Stomach (tissue), 9 donors: ENCODE measurements around the gene ECM2. TPM values are rescaled to one million over a fixed set of nuclear protein-coding genes. Genes with fewer than 3 reads are reported as not detected.

Experiments used
- DNase-seq, 2 donors: peaks; one replicate each; pipeline versions ENCODE4 v3.0.0 to v3.0.0-alpha.2; 2013 to 2019
- H3K27ac ChIP-seq, 5 donors: fragments of 200-600 bp in 4 of 5; sonication (generic) in 4 of 5; one replicate each; pipeline ENCODE4 v1.5.1; 2013 to 2019; ENCODE audit warnings: mild to moderate bottlenecking in 1 of 5, moderate library complexity in 1 of 5
- H3K27me3 ChIP-seq, 3 donors: fragments of 200-600 bp; sonication (generic); one replicate each; pipeline ENCODE4 v1.5.1; 2017 to 2019; ENCODE audit warnings: mixed run types in 1 of 3
- H3K36me3 ChIP-seq, 4 donors: fragments of 200-600 bp; sonication (generic); 1 replicate in 3 of 4; 2 replicates in 1 of 4; pipeline ENCODE4 v1.5.1; 2016 to 2019
- H3K4me1 ChIP-seq, 4 donors: fragments of 200-600 bp; sonication (generic); one replicate each; pipeline ENCODE4 v1.5.1; 2016 to 2019
- H3K4me3 ChIP-seq, 4 donors: fragments of 200-600 bp; sonication (generic) in 3 of 4; one replicate each; pipeline ENCODE4 v1.5.1; 2016 to 2019; ENCODE audit warnings: mild to moderate bottlenecking in 1 of 4
- H3K9me3 ChIP-seq, 4 donors: fragments of 200-600 bp; sonication (generic); one replicate each; pipeline ENCODE4 v1.5.1; 2016 to 2019
- EP300 ChIP-seq: sonication (generic); formaldehyde crosslinking; IDR thresholded peaks from one replicate; pipeline ENCODE4 v1.6.1; 2017; ENCODE audit warnings: antibody characterized with exemption
- POLR2A ChIP-seq, 4 donors: fragments of 450-650 bp; IDR thresholded peaks; one replicate each; pipeline ENCODE4 v1.6.1; 2016; ENCODE audit warnings: antibody characterized with exemption in 4 of 4, control low read depth in 2 of 4, mild to moderate bottlenecking in 1 of 4, moderate library complexity in 1 of 4
- POLR2AphosphoS5 ChIP-seq, 3 donors: sonication (generic); formaldehyde crosslinking; IDR thresholded peaks; one replicate each; pipeline ENCODE4 v1.6.1; 2016; ENCODE audit warnings: antibody characterized with exemption in 3 of 3
- WGBS, 5 donors: extraction: QIAGEN DNeasy Blood & Tissue Kit in 3 of 5; methylation state at CpG; one replicate each; pipeline versions ENCODE4 v1.1.5 to v1.1.7; 2013 to 2018; 5-methylcytosine and 5-hydroxymethylcytosine counted together
- intact Hi-C: fragments of 100-400 bp; cut with DNase I; formaldehyde crosslinking; loops from one replicate; pipeline ENCODE4 v1.15.1; 2023; ENCODE audit warnings: low total_unique reads
- polyA plus RNA-seq, 3 donors: library from polyadenylated mRNA; stranded (reverse); fragments of 200-250 nt; gene quantifications; one replicate each; pipeline ENCODE4 v1.2.3, GENCODE V29; 2013
- total RNA-seq, 5 donors: library from RNA; depleted of rRNA; stranded (reverse); fragments of >200 nt; gene quantifications; one replicate each; pipeline versions ENCODE4 v1.1.0 to v1.2.3, GENCODE V29; 2014 to 2016
- TF ChIP-seq, protein P1 (sequence below), 7 experiments: fragments of 450-650 bp in 4 of 7; fragments of 200-600 bp in 3 of 7; sonication (generic) in 3 of 7; IDR thresholded peaks; one replicate each; pipeline ENCODE4 v1.5.1; 2016 to 2019; ENCODE audit warnings: antibody characterized with exemption in 7 of 7, control low read depth in 2 of 7, mild to moderate bottlenecking in 1 of 7
- donor health status: healthy with polysubstance abuse.
- donor health status: Bipolar disorder and iron deficiency.
- donor health status: healthy.

The ECM2 gene
- total and polyA plus RNA-seq, 8 donors: 0.14 to 22.6 (median 1.0) TPM; not detected in 2

DNA sequence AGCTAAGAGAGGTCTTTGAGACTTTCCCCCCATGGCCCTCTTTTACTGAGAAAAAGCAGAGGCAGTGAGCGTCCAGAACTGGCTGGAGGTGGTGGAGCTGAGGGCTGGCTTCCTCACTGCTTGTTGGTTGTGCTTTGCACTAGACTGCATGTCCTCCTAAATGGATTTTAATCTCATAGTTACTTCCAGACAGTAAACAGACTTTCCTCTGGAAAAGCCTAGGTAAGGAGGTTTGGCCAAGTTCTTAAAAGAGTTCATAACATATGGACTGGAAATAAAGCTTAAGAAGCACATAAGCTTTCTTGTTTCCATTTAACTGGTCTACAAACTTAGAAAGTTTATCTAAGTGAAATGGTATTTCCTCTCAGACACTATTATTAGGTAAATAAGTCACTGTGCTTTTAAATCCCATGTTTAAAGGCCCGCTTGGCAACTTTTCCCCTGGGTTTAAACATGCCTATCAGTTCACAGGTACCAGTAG lies 55.5 kb downstream of the ECM2 start:
- H3K27me3 ChIP-seq: no peaks in the 10 kb centered on the region
- peak overlapping the region in 1 of 4 donors; percentile 4 for H3K4me3 ChIP-seq
- 23 to 36% (median 23%) methylated on average over 2 of the region's 2 CpGs for WGBS, 5 donors
- peak in 1 of 2 donors; percentile 81 for DNase-seq
- no peaks in the 10 kb centered on the region for H3K36me3 ChIP-seq
- no peaks in the 10 kb centered on the region for H3K9me3 ChIP-seq
- TF ChIP-seq POLR2AphosphoS5 (IDR thresholded peaks at IDR 0.05) (peak in 1 of 3 donors; percentile 18), EP300 (no peak)
- H3K27ac ChIP-seq: peak overlapping the region; percentile 69 to 82 (median 75)
- H3K4me1 ChIP-seq: peaks cover 0 to 52% (median 28%) of the 10 kb centered on the region in 4 donors
- intact Hi-C loops: no loop called here

DNA sequence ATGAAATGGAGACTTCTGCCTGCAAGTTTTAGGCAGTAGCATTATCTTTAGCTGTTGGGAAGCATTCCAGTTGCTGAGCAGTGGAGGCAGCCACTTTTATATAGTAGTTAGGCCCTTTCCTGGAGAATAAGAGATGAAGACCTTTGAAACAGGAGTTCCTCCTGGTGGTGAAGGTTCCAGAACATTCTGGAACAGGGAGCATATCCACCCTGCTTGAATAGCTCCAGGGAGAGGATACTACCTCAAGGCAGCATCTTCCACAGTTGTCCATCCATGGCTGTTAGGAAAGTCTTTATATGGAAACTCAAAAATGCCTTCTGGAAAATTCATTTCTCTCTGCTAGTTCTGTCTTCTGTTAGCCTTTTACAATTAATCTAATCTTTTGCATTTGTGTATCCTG lies 56.4 kb downstream of the ECM2 start:
- TF ChIP-seq EP300: no peak
- TF ChIP-seq, protein P1, sequence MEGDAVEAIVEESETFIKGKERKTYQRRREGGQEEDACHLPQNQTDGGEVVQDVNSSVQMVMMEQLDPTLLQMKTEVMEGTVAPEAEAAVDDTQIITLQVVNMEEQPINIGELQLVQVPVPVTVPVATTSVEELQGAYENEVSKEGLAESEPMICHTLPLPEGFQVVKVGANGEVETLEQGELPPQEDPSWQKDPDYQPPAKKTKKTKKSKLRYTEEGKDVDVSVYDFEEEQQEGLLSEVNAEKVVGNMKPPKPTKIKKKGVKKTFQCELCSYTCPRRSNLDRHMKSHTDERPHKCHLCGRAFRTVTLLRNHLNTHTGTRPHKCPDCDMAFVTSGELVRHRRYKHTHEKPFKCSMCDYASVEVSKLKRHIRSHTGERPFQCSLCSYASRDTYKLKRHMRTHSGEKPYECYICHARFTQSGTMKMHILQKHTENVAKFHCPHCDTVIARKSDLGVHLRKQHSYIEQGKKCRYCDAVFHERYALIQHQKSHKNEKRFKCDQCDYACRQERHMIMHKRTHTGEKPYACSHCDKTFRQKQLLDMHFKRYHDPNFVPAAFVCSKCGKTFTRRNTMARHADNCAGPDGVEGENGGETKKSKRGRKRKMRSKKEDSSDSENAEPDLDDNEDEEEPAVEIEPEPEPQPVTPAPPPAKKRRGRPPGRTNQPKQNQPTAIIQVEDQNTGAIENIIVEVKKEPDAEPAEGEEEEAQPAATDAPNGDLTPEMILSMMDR (IDR thresholded peaks at IDR 0.05): no peak
- no peak for DNase-seq
- Histone ChIP-seq H3K36me3 (no peaks in the 10 kb centered on the region), H3K27me3 (no peaks in the 10 kb centered on the region), H3K4me1 (peaks cover 0 to 49% (median 28%) of the 10 kb centered on the region in 4 donors), H3K9me3 (no peaks in the 10 kb centered on the region), H3K27ac (peak overlapping the region in 4 of 5 donors; percentile 69 to 82 (median 78)), H3K4me3 (no peak overlapping the region)
- intact Hi-C loops: no loop called here

GRCh38 chr9:92478783-92479182 lies 57.0 kb downstream of the ECM2 start:
- WGBS, 5 donors: 83 to 93% (median 86%) methylated on average over 7 of the region's 7 CpGs
- H3K9me3 ChIP-seq: no peaks in the 10 kb centered on the region
- no peak for DNase-seq
- peaks cover 0 to 45% (median 26%) of the 10 kb centered on the region in 4 donors for H3K4me1 ChIP-seq
- no peaks in the 10 kb centered on the region for H3K27me3 ChIP-seq
- intact Hi-C loops: no loop called here
- peak overlapping the region; percentile 1 to 82 (median 75) for H3K27ac ChIP-seq
- TF ChIP-seq EP300 (no peak), POLR2AphosphoS5 (IDR thresholded peaks at IDR 0.05) (no peak), POLR2A (IDR thresholded peaks at IDR 0.05) (no peak)
- TF ChIP-seq, protein P1 (IDR thresholded peaks at IDR 0.05): no peak
- H3K4me3 ChIP-seq: no peak overlapping the region
- no peaks in the 10 kb centered on the region for H3K36me3 ChIP-seq

DNA sequence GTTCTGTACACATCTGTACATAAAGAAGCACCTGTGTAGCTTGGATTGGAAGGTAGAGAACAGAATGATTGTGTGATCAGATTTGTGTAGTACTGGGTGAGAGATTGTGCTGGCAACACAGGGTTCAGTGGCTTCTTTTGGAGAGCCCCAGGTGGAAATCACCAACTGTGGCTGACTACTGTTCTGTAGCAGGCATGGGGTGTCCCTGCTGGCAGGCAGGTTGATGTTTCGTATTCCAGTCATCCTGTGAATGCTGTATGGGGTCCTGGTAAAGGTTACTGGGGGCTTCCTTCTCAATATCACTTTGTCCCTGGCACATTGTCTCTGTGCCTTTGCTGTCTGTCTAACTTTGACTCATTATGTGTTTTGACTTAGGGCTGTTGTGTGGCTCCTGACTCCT lies 58.8 kb downstream of the ECM2 start:
- H3K4me3 ChIP-seq: no peak overlapping the region
- no peak for DNase-seq
- TF ChIP-seq, protein P1 (IDR thresholded peaks at IDR 0.05): no peak
- no peak for TF ChIP-seq EP300
- TF ChIP-seq POLR2AphosphoS5 (IDR thresholded peaks at IDR 0.05): no peak
- no peak for TF ChIP-seq POLR2A (IDR thresholded peaks at IDR 0.05)
- intact Hi-C loops: no loop called here
- H3K36me3 ChIP-seq: no peaks in the 10 kb centered on the region
- peaks cover 0 to 32% (median 22%) of the 10 kb centered on the region in 4 donors for H3K4me1 ChIP-seq
- no peaks in the 10 kb centered on the region for H3K27me3 ChIP-seq
- no peak overlapping the region for H3K27ac ChIP-seq
- H3K9me3 ChIP-seq: no peaks in the 10 kb centered on the region
- WGBS, 5 donors: 81 to 95% (median 88%) methylated on average over 1 of the region's 1 CpG

DNA sequence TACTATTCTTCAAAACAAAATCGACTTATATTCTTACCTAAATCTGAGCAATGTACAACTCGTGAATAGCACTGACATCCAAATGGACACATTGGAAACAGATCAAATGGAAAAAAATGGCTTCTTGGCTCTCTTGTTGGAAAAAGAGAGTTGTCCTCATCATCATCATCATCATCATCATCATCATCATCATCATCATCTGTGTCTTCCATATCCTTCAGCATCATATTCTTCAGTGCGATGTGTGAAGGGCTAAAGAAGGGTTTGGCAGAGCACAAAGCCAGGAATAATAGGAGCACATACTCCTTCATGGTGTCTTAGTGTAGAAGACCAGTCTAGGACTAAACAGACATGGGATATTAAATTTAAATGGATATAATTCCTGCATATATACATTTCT lies 61.2 kb downstream of the ECM2 start:
- Histone ChIP-seq H3K27ac (no peak overlapping the region), H3K9me3 (no peaks in the 10 kb centered on the region), H3K27me3 (no peaks in the 10 kb centered on the region), H3K36me3 (peaks cover 0 to 1% (median 0%) of the 10 kb centered on the region in 4 donors), H3K4me3 (no peak overlapping the region), H3K4me1 (peaks cover 0 to 12% (median 10%) of the 10 kb centered on the region in 4 donors)
- 92 to 97% (median 95%) methylated on average over 3 of the region's 3 CpGs for WGBS, 5 donors
- TF ChIP-seq EP300 (no peak), POLR2A (IDR thresholded peaks at IDR 0.05) (no peak), POLR2AphosphoS5 (IDR thresholded peaks at IDR 0.05) (no peak)
- TF ChIP-seq, protein P1 (IDR thresholded peaks at IDR 0.05): no peak
- intact Hi-C loops: no loop called here
- no peak for DNase-seq
